Muscle layer of duodenum (tissue), 2 donors: ENCODE measurements around the gene IL4I1.

Source experiments
- H3K27ac ChIP-seq: one replicate; pipeline ENCODE4 v1.7.0; 2013; ENCODE audit warnings: mild to moderate bottlenecking, low read length
- H3K27me3 ChIP-seq: one replicate; pipeline ENCODE4 v1.7.0; 2013; ENCODE audit warnings: low read depth, mild to moderate bottlenecking, control low read depth, low read length
- H3K36me3 ChIP-seq, 2 donors: one replicate each; pipeline ENCODE4 v1.7.0; 2013; ENCODE audit warnings: low read length in 2 of 2, control low read depth in 1 of 2, mild to moderate bottlenecking in 1 of 2; ENCODE audit not compliant: insufficient read depth in 2 of 2, control insufficient read depth in 1 of 2
- H3K4me1 ChIP-seq, 2 donors: one replicate each; pipeline ENCODE4 v1.7.0; 2013; ENCODE audit warnings: low read length in 2 of 2, mild to moderate bottlenecking in 2 of 2, control low read depth in 1 of 2, moderate library complexity in 1 of 2; ENCODE audit not compliant: insufficient read depth in 2 of 2, control insufficient read depth in 1 of 2
- H3K4me3 ChIP-seq, 2 donors: one replicate each; pipeline ENCODE4 v1.7.0; 2013; ENCODE audit warnings: low read length in 2 of 2, low read depth in 1 of 2, mild to moderate bottlenecking in 1 of 2
- H3K9me3 ChIP-seq, 2 donors: one replicate each; pipeline ENCODE4 v1.7.0; 2013; ENCODE audit warnings: low read length in 2 of 2, control low read depth in 1 of 2, mild to moderate bottlenecking in 1 of 2; ENCODE audit not compliant: control insufficient read depth in 1 of 2
- donor health status: healthy.

Gene IL4I1

DNA sequence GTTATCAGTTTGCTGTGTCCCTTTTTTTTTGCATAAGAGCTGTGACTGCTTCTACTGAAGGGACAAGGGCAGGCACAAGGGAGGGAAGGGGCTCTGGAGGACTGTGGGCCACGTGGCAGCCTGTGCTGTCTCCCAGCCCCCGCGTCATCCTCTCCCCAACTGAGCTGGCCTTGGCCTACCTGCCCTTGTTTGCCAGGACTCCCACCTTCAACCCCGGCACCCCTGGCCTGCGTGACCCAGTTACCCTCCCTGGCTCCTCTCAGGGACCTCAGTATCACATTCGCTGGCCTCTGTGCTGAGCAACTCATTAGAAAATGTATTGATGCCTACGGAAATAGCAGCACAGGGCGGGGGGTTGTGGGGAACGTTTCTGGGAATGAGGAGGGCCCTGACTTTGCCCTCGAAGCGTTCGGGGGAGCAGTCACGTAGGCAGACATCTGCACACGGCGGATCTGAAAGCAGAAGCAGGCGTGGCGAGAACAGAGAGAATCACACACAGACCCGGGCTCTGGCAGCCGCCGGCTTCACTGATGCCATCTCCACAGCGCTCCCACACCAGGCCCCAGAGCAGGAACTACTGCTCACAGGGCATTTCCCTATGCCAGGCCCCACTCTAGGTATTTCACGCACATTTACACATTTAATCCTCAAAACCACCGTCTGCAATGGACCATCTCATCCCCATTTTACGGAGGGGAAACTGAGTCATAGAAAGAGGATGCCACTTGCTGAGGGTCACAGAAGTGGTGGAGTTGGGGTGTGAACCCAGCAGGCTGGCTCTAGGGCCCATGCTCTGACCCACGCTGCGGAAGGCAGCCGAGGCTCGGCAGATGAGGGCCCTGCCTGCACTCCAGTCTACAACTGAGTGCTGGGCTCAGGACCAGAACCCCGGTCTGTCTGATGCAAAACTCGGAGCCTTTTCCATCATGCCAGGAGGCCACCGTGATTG, 26.6 kb upstream of the IL4I1 start:
- Histone ChIP-seq H3K27me3 (no peaks in the 10 kb centered on the region), H3K27ac (no peak overlapping the region), H3K9me3 (no peaks in the 10 kb centered on the region), H3K36me3 (peaks cover 18 to 50% of the 10 kb centered on the region in 2 donors), H3K4me1 (peaks cover 7 to 15% of the 10 kb centered on the region in 2 donors), H3K4me3 (no peak overlapping the region)

DNA sequence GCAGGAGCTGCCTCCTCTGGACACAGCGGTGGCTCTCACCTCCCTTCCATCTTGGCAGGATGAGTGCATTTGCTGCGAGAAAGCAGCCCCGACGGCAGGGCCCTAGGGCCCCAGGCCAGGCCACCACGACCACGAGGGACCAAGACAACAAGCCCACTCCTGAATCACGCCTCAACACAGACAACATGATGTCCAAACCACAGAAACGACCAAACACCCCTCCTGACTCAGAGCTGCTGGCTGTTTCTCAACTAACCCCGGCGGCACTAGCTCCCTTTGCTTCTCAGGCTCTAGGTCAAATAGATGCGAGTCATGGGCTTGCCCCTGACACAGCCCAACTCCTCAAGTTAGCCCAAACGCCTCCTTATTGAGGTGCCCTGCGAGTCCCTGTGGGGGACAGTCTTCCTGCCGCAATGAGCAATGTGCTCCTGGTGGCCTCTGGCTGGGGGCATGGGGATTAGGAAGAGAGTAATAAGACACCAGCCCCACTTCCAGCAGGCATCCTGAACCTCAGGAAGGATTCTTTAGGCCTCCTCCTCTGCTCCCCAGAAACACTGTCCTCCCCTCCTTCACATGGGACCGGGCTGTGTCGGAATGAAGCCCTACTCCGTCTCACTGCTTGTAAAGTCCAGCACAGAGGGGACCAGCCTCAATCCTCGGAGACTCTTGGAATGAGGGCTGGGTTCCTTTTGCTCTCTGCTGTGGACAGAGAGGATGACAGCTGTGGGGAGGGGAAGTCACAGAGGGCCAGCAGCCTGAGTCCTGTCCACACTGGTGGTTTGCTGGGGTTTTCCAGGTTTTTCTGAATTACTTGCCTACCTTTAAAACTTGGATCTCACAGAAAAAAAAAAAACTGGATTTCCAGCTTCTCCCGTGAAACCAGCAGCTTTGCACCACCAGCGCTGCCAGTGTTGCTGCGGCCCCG, 25.4 kb upstream of the IL4I1 start:
- Histone ChIP-seq H3K36me3 (peaks cover 11 to 47% of the 10 kb centered on the region in 2 donors), H3K27me3 (no peaks in the 10 kb centered on the region), H3K9me3 (no peaks in the 10 kb centered on the region), H3K4me1 (peaks cover 0 to 3% of the 10 kb centered on the region in 2 donors), H3K4me3 (no peak overlapping the region), H3K27ac (no peak overlapping the region)

DNA sequence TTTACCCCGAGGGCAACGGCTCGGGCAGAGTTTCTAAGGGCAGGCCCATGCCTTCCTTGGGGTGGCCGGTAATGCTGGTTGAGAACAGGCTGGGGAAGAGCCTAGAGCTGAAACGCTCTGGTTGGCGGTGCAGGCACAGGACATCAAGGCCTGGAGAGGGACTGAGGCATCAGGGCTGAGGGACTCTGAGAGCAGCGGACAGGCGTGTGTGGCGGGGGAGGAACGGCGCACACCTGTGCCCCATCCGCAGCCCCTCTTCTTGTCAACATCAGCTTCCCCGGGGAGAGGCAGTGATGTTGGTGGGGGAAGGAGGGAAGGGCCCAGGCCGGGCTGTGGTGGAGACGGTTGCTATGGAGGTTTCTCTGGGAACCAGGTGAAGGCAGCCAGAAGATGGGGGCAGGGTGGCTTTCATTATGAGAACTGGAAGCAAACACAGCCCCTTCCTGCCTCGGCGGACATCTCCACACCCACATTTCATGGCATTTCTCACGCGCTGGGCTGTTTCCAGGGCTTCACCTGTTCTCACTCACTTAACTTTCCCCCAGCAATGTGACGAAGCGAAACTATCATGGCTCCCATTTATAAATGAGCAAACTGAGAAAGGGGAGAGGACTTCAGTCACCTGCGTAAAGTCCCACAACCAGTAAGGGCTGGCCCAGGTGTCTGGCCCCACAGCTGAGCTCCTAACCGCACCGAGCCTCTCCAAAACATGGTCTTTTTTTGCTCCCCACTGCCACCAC, 24.1 kb upstream of the IL4I1 start:
- H3K4me1 ChIP-seq, result no peaks in the 10 kb centered on the region
- no peaks in the 10 kb centered on the region for H3K9me3 ChIP-seq
- H3K4me3 ChIP-seq, result no peak overlapping the region
- no peak overlapping the region for H3K27ac ChIP-seq
- H3K36me3 ChIP-seq, result peaks cover 6 to 52% of the 10 kb centered on the region in 2 donors
- H3K27me3 ChIP-seq, result no peaks in the 10 kb centered on the region

DNA sequence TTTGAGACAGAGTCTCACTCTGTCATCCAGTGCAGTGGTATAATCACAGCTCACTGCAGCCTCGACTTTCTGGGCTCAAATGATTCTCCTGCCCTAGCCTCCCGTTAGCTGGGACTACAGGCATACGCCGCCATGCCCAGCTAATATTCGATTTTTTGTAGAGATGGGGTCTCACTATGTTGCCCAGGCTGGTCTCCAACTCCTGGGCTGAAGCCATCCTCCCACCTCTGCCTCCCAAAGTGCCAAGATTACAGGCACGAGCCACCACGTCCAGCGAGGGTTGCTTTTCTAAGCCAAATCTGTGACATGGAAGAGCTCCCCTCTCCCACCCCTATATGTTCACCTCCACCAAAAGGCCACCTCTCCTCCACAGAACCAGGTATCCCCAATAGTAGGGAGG, 21.4 kb upstream of the IL4I1 start:
- H3K36me3 ChIP-seq, result peaks cover 0 to 55% of the 10 kb centered on the region in 2 donors

DNA sequence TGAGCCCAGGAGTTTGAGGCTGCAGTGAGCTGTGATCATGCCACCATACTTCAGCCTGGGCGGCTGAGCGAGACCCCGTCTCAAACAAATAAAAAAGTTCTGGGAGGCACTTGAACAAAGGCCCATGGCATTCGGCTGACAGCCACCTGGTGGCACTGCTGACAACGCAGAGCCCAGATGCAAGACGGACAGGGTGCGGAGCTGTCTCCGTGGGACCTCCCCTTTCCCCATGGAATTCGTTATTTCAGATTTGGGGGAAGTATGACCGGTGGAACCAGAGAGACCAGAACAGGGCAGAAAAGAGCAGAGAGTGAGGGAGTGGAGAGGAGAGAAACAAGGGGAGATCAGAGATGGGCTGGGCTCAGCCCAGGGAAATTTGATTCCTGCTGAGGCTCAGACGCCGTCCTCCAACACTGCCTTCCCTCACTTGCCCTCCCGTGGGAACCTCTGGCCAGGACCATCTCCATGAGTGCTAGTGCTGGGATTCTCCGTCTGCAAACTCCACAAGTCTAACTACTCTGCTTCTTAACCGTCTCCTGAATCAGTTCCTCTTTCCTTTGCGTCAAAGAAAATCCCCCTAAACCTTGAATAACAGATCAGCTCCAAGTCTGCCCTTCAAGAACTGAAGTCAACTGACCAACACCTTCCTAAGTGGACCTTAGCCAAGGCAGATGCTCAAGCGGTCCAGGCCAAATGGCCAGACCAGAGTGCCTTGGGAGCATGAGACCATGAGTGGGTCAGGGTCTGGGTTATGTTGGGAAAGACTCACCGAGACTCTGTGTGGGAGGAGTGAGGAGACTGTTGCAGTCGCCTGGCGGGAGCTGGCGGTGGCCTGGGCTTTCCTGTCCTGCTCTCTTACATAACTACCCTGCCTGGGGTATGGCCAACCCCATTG, 20.4 kb upstream of the IL4I1 start:
- Histone ChIP-seq H3K27ac (no peak overlapping the region), H3K27me3 (no peaks in the 10 kb centered on the region), H3K4me1 (peaks cover 0 to 4% of the 10 kb centered on the region in 2 donors), H3K4me3 (no peak overlapping the region), H3K36me3 (peaks cover 0 to 46% of the 10 kb centered on the region in 2 donors), H3K9me3 (no peaks in the 10 kb centered on the region)

More for the DNA sequence above, 21.4 kb upstream of the IL4I1 start:
- Histone ChIP-seq H3K27ac (no peak overlapping the region), H3K27me3 (no peaks in the 10 kb centered on the region), H3K9me3 (no peaks in the 10 kb centered on the region), H3K4me1 (peaks cover 0 to under 1% of the 10 kb centered on the region in 2 donors), H3K4me3 (no peak overlapping the region)

DNA sequence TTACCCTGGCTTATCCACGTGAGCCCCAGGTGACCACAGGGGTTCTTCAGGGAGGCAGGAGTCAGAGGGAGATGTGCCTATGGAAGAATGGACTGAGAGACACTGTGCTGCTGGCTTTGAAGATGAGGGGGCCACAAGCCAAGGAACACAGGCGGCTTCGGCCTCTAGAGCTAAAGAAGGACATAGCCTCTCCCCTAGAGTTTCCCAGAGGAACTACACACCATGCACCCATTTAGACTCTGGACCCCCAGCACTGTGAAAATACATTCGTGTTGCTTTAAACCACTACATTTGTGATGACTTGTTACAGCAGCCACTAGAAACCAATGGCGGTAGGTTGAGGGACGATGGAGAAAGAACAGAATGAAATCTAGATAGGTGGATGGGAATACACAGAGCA, 18.6 kb upstream of the IL4I1 start:
- H3K27me3 ChIP-seq, result no peaks in the 10 kb centered on the region
- no peak overlapping the region for H3K4me3 ChIP-seq
- H3K36me3 ChIP-seq, result peaks cover 0 to 32% of the 10 kb centered on the region in 2 donors
- no peaks in the 10 kb centered on the region for H3K9me3 ChIP-seq
- H3K4me1 ChIP-seq, result peaks cover 3 to 13% of the 10 kb centered on the region in 2 donors
- no peak overlapping the region for H3K27ac ChIP-seq

DNA sequence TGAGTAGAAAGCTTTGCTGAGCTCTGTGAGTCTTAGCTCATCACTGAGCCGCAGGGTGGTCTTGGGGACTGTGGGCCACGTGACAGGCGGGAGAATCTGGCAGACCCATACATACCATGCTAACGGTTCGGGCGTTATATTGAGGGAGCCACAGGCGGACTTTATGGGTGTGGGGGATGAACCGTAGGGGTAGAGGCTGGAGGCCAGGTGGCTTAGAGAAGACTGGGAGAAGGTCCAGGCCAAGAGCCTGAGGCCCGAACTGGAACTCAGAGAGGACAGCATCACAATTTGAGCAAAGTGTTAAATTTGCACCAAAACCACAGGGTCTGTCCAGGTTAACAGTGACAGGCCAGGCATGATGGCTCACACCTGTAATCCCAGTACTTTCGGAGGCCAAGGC, 17.0 kb upstream of the IL4I1 start:
- Histone ChIP-seq H3K4me1 (peaks cover 3 to 13% of the 10 kb centered on the region in 2 donors), H3K27me3 (no peaks in the 10 kb centered on the region), H3K36me3 (peaks cover 3 to 43% of the 10 kb centered on the region in 2 donors), H3K27ac (no peak overlapping the region), H3K9me3 (no peaks in the 10 kb centered on the region), H3K4me3 (no peak overlapping the region)

DNA sequence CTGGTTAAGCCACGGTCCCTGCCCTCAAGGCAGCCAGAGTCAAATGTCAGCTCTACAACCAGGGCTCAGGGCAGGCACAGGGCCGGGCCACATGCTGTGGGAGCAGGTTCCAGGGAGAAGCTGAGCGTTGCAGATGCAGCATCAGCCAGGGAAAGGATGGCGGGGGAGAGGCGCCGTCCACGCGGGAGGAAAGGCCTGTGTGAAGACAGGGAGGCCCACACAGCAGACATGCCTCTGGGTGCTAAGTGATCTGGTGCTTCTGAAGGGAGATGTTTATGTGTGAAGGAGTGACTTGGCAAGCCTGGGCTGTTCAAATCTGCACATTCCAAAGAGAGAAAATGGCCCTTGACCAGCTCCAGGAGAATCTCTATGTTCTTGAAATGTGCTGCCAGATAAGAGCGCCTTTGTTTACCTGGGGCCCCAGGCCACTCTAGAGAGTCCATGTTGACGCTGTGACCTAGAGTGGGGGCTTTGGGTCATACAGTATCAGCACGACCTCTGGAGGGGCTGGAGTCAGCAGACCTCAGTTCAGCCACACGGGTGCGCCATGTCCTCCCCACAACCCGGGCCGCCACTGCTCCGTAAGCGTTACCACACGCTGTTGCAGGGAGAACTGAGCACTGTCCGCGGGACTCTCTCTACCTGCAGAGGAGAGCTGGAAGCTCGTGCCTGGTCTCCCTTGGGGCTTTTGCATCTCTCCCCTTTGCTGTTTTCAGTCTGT, 16.4 kb upstream of the IL4I1 start:
- H3K4me3 ChIP-seq, result no peak overlapping the region
- H3K27me3 ChIP-seq, result no peaks in the 10 kb centered on the region
- H3K4me1 ChIP-seq, result peaks cover 3 to 13% of the 10 kb centered on the region in 2 donors
- H3K9me3 ChIP-seq, result no peaks in the 10 kb centered on the region
- no peak overlapping the region for H3K27ac ChIP-seq
- peaks cover 3 to 45% of the 10 kb centered on the region in 2 donors for H3K36me3 ChIP-seq

DNA sequence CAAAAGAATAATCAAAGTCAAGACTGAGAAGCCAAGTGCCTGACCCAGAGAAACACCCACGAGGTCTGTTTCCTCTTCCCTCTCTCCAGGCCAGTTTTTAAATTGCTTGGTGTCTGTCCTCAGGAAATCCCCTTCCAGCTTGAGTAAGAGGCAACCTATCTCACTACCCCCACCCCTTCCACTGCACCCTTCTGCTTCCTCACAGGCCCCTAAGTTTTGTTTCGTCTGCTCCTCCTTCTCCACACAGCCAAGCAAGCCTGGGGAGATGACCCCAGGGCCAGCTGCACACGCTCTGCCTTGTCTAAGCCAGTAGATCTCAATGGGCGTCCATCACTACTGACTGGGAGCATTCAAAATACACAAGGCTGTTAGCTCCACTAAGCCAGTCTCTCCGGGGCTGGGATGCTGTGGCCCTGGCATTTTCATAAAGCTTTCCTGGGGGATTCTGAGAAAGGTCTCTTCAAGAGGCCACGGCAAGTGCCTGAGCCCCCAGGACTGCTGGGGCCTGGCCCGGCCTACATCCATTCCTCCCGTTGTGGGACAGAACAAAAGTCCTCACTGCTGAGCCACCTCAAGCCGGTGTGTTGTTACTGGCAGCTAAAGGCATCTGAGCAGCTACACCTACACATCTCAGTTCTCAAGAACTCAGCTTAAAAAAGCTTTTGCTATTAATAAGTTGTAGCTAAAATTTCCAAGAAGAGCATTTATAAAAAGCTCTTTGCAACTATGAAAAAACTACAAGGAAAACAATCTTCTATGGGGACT, 14.9 kb upstream of the IL4I1 start:
- H3K4me1 ChIP-seq, result peaks cover 3 to 13% of the 10 kb centered on the region in 2 donors
- H3K36me3 ChIP-seq, result peaks cover 7 to 57% of the 10 kb centered on the region in 2 donors
- no peaks in the 10 kb centered on the region for H3K9me3 ChIP-seq
- no peaks in the 10 kb centered on the region for H3K27me3 ChIP-seq
- no peak overlapping the region for H3K27ac ChIP-seq
- no peak overlapping the region for H3K4me3 ChIP-seq
